IPS-NIHi7 (cell line): ENCODE results near the gene KLC1.

Experiments used
- DNase-seq: peaks from one replicate; pipeline ENCODE4 v3.0.0; 2012; ENCODE audit warnings: mixed read lengths; ENCODE audit errors: extremely low spot score

KLC1 gene

GRCh38 chr14:103749860-103750259 is 120.8 kb downstream of the KLC1 start:
- no peak for DNase-seq
